Measurements from ENCODE around the gene MRTFA.

The MRTFA gene

GRCh38 chr22:40479126-40479800, 157.3 kb downstream of the MRTFA start:
- H3K4me1 ChIP-seq, result peaks cover 11% of the 10 kb centered on the region
- no peak overlapping the region for H3K4me3 ChIP-seq
- no peak overlapping the region for H3K27ac ChIP-seq
- no peak overlapping the region for H3K4me2 ChIP-seq
- no peaks in the 10 kb centered on the region for H3K27me3 ChIP-seq
- TF ChIP-seq Cebpa-rat (IDR thresholded peaks at IDR 0.05), result no peak
- peaks cover 9% of the 10 kb centered on the region; the same call in 1 of the 2 replicates for H4K20me1 ChIP-seq
- no peak overlapping the region for H3K9ac ChIP-seq
- peaks cover 20% of the 10 kb centered on the region for H3K36me3 ChIP-seq
- no peaks in the 10 kb centered on the region for H3K9me3 ChIP-seq

GRCh38 chr22:40478338-40479125, 158.0 kb downstream of the MRTFA start:
- Histone ChIP-seq H4K20me1 (peaks cover 9% of the 10 kb centered on the region; the same call in 1 of the 2 replicates), H3K4me3 (no peak overlapping the region), H3K27ac (no peak overlapping the region), H3K9me3 (no peaks in the 10 kb centered on the region), H3K9ac (no peak overlapping the region), H3K27me3 (no peaks in the 10 kb centered on the region), H3K36me3 (peaks cover 17% of the 10 kb centered on the region), H3K4me2 (no peak overlapping the region), H3K4me1 (peaks cover 11% of the 10 kb centered on the region)
- no peak for TF ChIP-seq Cebpa-rat (IDR thresholded peaks at IDR 0.05)

- peaks cover 13% of the 10 kb centered on the region; the same call in 1 of the 2 replicates for H3K36me3 ChIP-seq
- no peaks in the 10 kb centered on the region for H3K9me3 ChIP-seq
- H3K4me3 ChIP-seq, result no peak overlapping the region
- no peaks in the 10 kb centered on the region for H3K27me3 ChIP-seq
- H3K27ac ChIP-seq, result no peak overlapping the region
- no peak for TF ChIP-seq Cebpa-rat (IDR thresholded peaks at IDR 0.05)
- H3K9ac ChIP-seq, result no peak overlapping the region
- no peak overlapping the region for H3K4me2 ChIP-seq
- H3K4me1 ChIP-seq, result peaks cover 11% of the 10 kb centered on the region
- peaks cover 9% of the 10 kb centered on the region; the same call in 1 of the 2 replicates for H4K20me1 ChIP-seq
These were observed 158.7 kb downstream of the MRTFA start for GRCh38 chr22:40477683-40478337.

DNA sequence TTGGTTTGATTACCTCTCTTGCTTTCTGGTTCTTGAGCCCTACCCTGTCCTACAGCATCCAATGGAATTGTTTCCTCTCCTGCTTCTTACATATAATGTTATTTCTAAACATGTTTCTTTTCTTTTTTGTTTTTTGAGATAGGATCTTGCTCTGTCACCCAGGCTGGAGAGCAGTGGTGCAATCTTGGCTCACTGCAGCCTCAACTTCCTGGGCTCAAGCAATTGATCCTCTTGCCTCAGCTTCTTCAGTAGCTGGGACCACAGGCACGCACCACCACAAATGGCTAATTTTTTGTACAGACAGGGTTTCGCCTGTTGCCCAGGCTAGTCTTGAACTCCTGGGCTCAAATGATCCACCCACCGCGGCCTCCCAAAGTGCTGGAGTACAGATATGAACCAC, 160.2 kb downstream of the MRTFA start:
- Histone ChIP-seq H3K4me2 (no peak overlapping the region), H3K27me3 (no peaks in the 10 kb centered on the region), H3K9ac (no peak overlapping the region), H4K20me1 (peaks cover 9% of the 10 kb centered on the region; the same call in 1 of the 2 replicates), H3K4me3 (no peak overlapping the region), H3K27ac (no peak overlapping the region), H3K9me3 (no peaks in the 10 kb centered on the region), H3K4me1 (peaks cover 8% of the 10 kb centered on the region), H3K36me3 (0 out of 2 replicates have a peak, but pooled peaks cover 10% of the 10 kb centered on the region)
- TF ChIP-seq Cebpa-rat (IDR thresholded peaks at IDR 0.05), result no peak

DNA sequence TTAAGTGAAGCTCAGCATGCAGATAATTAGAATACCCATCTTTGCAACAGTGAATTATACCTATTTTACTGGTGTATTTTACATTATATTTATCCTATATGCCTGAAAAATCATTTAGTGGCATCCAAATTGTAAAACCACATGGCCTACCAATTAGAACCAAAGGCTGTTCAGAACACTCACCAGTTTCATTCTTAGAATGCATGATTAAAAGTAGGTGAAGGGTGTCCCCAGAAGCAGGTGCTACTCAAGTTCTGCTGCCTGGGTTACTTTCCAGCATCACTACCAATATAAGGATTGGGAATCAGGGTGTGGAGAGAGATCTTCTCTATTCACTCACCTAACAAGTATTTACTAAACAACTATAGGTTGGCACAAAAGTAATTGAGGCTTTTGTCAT, 162.8 kb downstream of the MRTFA start:
- Histone ChIP-seq H3K4me3 (no peak overlapping the region), H3K4me2 (no peak overlapping the region), H4K20me1 (peaks cover 5% of the 10 kb centered on the region; the same call in 1 of the 2 replicates), H3K27ac (no peak overlapping the region), H3K9ac (no peak overlapping the region), H3K9me3 (no peaks in the 10 kb centered on the region), H3K36me3 (0 out of 2 replicates have a peak, but pooled peaks cover 7% of the 10 kb centered on the region), H3K27me3 (no peaks in the 10 kb centered on the region), H3K4me1 (no peaks in the 10 kb centered on the region)
- TF ChIP-seq Cebpa-rat (IDR thresholded peaks at IDR 0.05), result no peak

DNA sequence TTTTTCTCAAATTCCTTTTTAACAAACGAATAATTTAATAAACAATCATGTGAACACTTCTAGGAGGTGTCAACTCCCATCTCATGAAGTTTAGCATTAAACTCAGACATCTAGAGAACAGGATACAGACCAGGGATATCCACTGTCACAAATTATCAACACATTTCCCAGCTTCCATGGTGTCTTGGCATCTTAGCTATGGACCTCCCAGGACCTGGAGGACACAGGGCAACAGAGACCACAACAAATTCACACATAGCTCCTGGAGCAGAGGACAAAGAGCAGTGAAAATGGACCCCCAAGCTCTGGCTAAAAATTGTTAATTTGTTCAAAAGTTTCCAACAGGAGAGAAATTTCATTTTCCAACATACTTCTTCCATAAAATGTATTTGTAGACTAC, 163.9 kb downstream of the MRTFA start:
- no peaks in the 10 kb centered on the region for H3K4me1 ChIP-seq
- H3K9ac ChIP-seq, result no peak overlapping the region
- H4K20me1 ChIP-seq, result 0 out of 2 replicates have a peak, but pooled peaks cover 9% of the 10 kb centered on the region
- no peaks in the 10 kb centered on the region for H3K9me3 ChIP-seq
- H3K27me3 ChIP-seq, result no peaks in the 10 kb centered on the region
- H3K27ac ChIP-seq, result no peak overlapping the region
- no peak overlapping the region for H3K4me3 ChIP-seq
- no peak overlapping the region for H3K4me2 ChIP-seq
- H3K36me3 ChIP-seq, result 0 out of 2 replicates have a peak, but pooled peaks cover 7% of the 10 kb centered on the region
- no peak for TF ChIP-seq Cebpa-rat (IDR thresholded peaks at IDR 0.05)

DNA sequence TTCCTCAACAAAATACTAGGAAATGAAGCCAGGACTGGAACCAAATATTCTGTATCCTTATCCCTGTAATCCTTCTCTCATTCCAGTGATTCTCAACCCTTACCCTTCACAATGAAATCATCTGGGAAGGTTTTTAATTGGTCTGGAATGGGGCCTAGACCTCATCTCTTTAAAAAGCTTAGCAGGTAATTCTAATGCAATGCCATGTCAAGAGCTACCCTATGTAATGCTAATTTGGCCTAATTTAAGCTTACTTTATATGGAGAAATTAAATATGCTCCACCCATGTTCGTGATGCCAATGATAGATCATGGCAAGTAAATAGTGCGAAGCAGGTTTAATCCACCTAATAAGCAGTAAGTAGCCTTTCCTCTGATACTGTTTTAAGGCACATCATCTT, 164.5 kb downstream of the MRTFA start:
- H4K20me1 ChIP-seq, result 0 out of 2 replicates have a peak, but pooled peaks cover 9% of the 10 kb centered on the region
- H3K9ac ChIP-seq, result no peak overlapping the region
- no peaks in the 10 kb centered on the region for H3K4me1 ChIP-seq
- no peak overlapping the region for H3K4me3 ChIP-seq
- TF ChIP-seq Cebpa-rat (IDR thresholded peaks at IDR 0.05), result no peak
- H3K27ac ChIP-seq, result no peak overlapping the region
- no peaks in the 10 kb centered on the region for H3K9me3 ChIP-seq
- H3K36me3 ChIP-seq, result 0 out of 2 replicates have a peak, but pooled peaks cover 7% of the 10 kb centered on the region
- no peaks in the 10 kb centered on the region for H3K27me3 ChIP-seq
- H3K4me2 ChIP-seq, result no peak overlapping the region

DNA sequence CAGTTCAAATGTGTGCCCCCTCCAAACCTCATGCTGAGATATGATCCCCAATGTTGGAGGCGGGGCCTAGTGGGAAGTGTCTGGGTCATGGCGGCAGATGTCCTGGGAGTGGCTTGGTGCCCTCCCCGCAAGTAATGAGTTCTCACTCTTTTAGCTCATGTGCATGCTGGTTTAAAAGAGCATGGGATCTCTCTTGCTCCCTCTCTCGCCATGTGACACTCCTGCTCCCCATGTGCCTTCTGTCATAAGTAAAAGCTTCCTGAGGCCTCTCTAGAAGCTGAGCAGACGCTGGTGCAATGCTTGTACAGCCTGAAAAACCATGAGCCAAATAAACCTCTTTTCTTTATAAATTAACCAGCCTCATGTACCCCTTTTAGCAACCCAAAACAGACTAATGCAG, 167.3 kb downstream of the MRTFA start:
- Histone ChIP-seq H3K27ac (no peak overlapping the region), H3K36me3 (no peaks in the 10 kb centered on the region), H3K9me3 (no peaks in the 10 kb centered on the region), H3K27me3 (no peaks in the 10 kb centered on the region), H3K9ac (no peak overlapping the region), H3K4me2 (no peak overlapping the region), H4K20me1 (0 out of 2 replicates have a peak, but pooled peaks cover 9% of the 10 kb centered on the region), H3K4me3 (no peak overlapping the region), H3K4me1 (0 out of 2 replicates have a peak, but pooled peaks cover 1% of the 10 kb centered on the region)
- no peak for TF ChIP-seq Cebpa-rat (IDR thresholded peaks at IDR 0.05)

- Histone ChIP-seq H3K4me2 (no peak overlapping the region), H3K27ac (no peak overlapping the region), H3K27me3 (no peaks in the 10 kb centered on the region), H3K9me3 (no peaks in the 10 kb centered on the region), H3K4me3 (no peak overlapping the region), H3K9ac (no peak overlapping the region), H3K4me1 (peaks cover 7% of the 10 kb centered on the region), H3K36me3 (no peaks in the 10 kb centered on the region), H4K20me1 (0 out of 2 replicates have a peak, but pooled peaks cover 9% of the 10 kb centered on the region)
- TF ChIP-seq Cebpa-rat (IDR thresholded peaks at IDR 0.05), result no peak
These were observed 167.9 kb downstream of the MRTFA start for GRCh38 chr22:40468616-40469015.
